HepG2 (cell line): ENCODE measurements around the gene OSCP1. TPM values are rescaled to one million over a fixed set of nuclear protein-coding genes. Genes with fewer than 3 reads are reported as not detected.

Experiments
- ATAC-seq: fragments of 200-7000 bp; cut with Tn5 transposase; 3 replicates; pipeline ENCODE4 v1.9.1; 2020; ENCODE audit warnings: mild to moderate bottlenecking, moderate library complexity
- BruUV-seq: library from RNA; stranded (reverse); fragments of 400-500 nt; replicated peaks from 2 replicates; lab custom pipeline; 2021; lab: Mats Ljungman, UMichigan
- CTCF ChIA-PET: fragments of 300-600 bp; formaldehyde crosslinking; extraction: SDS; loops from one replicate; lab custom pipeline; 2021; ENCODE audit warnings: low total read pairs, inconsistent platforms, low intra/inter-chr PET ratio; lab: Yijun Ruan, JAX
- POLR2A ChIA-PET: fragments of 350-600 bp; sonication (Branson Sonifier 250); formaldehyde crosslinking; loops from one replicate; lab custom pipeline; 2020; ENCODE audit warnings: antibody characterized with exemption, inconsistent platforms; lab: Yijun Ruan, JAX
- DNase-seq: peaks from one replicate; pipeline ENCODE4 v3.0.0-alpha.2; 2015; ENCODE audit warnings: low spot score
- FAIRE-seq: peaks from 3 replicates; lab custom pipeline; 2011; peaks lifted over from hg19 to GRCh38; lab: Jason Lieb, UNC
- H2AFZ ChIP-seq: one replicate; pipeline ENCODE4 v1.6.1; 2011; ENCODE audit warnings: low read length, inconsistent platforms
- H3K27ac ChIP-seq: fragments of 300-600 bp; 3 replicates; pipeline ENCODE4 v1.8.0; 2011; ENCODE audit warnings: mixed run types, mild to moderate bottlenecking, mixed read lengths, low read length, inconsistent platforms; ENCODE audit not compliant: insufficient read depth; ENCODE audit errors: extremely low read length
- H3K27me3 ChIP-seq, 2 experiments: fragments of 200-600 bp in 1 of 2; 2 replicates in 1 of 2; 3 replicates in 1 of 2; pipeline versions ENCODE4 v1.6.0 to v1.8.0; 2011; ENCODE audit warnings: low read length in 2 of 2, mild to moderate bottlenecking in 2 of 2, moderate library complexity in 2 of 2, inconsistent platforms in 1 of 2; ENCODE audit not compliant: insufficient read depth in 2 of 2, control insufficient read depth in 1 of 2
- H3K36me3 ChIP-seq, 2 experiments: fragments of 200-600 bp in 1 of 2; replicated peaks in 1 of 2; 2 replicates in 1 of 2; 3 replicates in 1 of 2; pipeline versions ENCODE4 v1.5.1 to v1.8.0; 2011; ENCODE audit warnings: low read length in 2 of 2, inconsistent platforms in 1 of 2; ENCODE audit not compliant: insufficient read depth in 2 of 2, control insufficient read depth in 1 of 2
- H3K4me1 ChIP-seq: 2 replicates; pipeline ENCODE4 v1.5.1; 2012; ENCODE audit warnings: low read length, inconsistent platforms; ENCODE audit not compliant: insufficient read depth
- H3K4me2 ChIP-seq: 2 replicates; pipeline ENCODE4 v1.6.0; 2011; ENCODE audit warnings: low read depth, low read length, inconsistent platforms
- H3K4me3 ChIP-seq, 3 experiments: fragments of 200-600 bp in 1 of 3; sonication (generic), shearing (Covaris generic) in 1 of 3; replicated peaks in 1 of 3; 2 replicates each; pipeline ENCODE4 v1.5.1; 2011 to 2016; ENCODE audit warnings: low read length in 3 of 3, inconsistent platforms in 2 of 3, low read depth in 2 of 3, mild to moderate bottlenecking in 2 of 3, control low read depth in 1 of 3, mixed read lengths in 1 of 3; ENCODE audit not compliant: insufficient read depth in 1 of 3
- H3K79me2 ChIP-seq: one replicate; pipeline ENCODE4 v1.6.1; 2011; ENCODE audit warnings: low read length, inconsistent platforms; ENCODE audit not compliant: insufficient read depth
- H3K9ac ChIP-seq: 2 replicates; pipeline ENCODE4 v1.6.0; 2011; ENCODE audit warnings: mild to moderate bottlenecking, low read depth, low read length, inconsistent platforms; ENCODE audit not compliant: insufficient read depth
- H3K9me3 ChIP-seq: 2 replicates; pipeline ENCODE4 v1.5.1; 2012; ENCODE audit warnings: mild to moderate bottlenecking, low read length
- H4K20me1 ChIP-seq: 2 replicates; pipeline ENCODE4 v1.6.0; 2011; ENCODE audit warnings: inconsistent platforms, mild to moderate bottlenecking, low read length, moderate library complexity; ENCODE audit not compliant: insufficient read depth
- ELF3 ChIP-seq: IDR thresholded peaks from 2 replicates; pipeline ENCODE4 v1.6.1; 2016; ENCODE audit warnings: missing genetic modification reagents, missing compliant biosample characterization
- MBD4 ChIP-seq: IDR thresholded peaks from 2 replicates; pipeline ENCODE4 v1.6.1; 2012; ENCODE audit warnings: low read length, inconsistent platforms, borderline replicate concordance
- TFDP1 ChIP-seq: IDR thresholded peaks from 2 replicates; pipeline ENCODE4 v1.6.1; 2016; ENCODE audit warnings: missing compliant biosample characterization, missing genetic modification reagents, borderline replicate concordance
- ZBTB25 ChIP-seq: IDR thresholded peaks from 2 replicates; pipeline ENCODE4 v1.6.1; 2018; ENCODE audit warnings: missing genetic modification reagents
- ZNF180 ChIP-seq: sonication (generic); formaldehyde crosslinking; IDR thresholded peaks from 2 replicates; pipeline ENCODE4 v1.4.0; 2020; ENCODE audit warnings: low read depth, missing genetic modification reagents, borderline replicate concordance
- ZNF205 ChIP-seq: IDR thresholded peaks from 2 replicates; pipeline ENCODE4 v1.6.1; 2018; ENCODE audit warnings: missing biosample characterization, missing genetic modification reagents
- WGBS: methylation state at CpG from one replicate; pipeline ENCODE4 v1.1.6; 2017; ENCODE audit warnings: low lambda C conversion rate; 5-methylcytosine and 5-hydroxymethylcytosine counted together
- in situ Hi-C: cut with HindIII; loops from 2 replicates; pipeline ENCODE4 v1.10.0; 2017; ENCODE audit warnings: low pct_unique_long_range_greater_than_20kb; ENCODE audit not compliant: extremely low pct_ligation_motif_present
- intact Hi-C: fragments of 100-400 bp; cut with micrococcal nuclease; formaldehyde crosslinking; loops from one replicate; pipeline ENCODE4 v1.10.0; 2022; ENCODE audit not compliant: unreplicated experiment
- polyA plus RNA-seq, 8 experiments: library from polyadenylated mRNA; depleted of rRNA in 3 of 8; stranded (reverse) in 7 of 8; unstranded in 1 of 8; fragments of >200 nt; fragmentation: Illumina TruSeq in 4 of 8; extraction: Trizol in 4 of 8; gene quantifications; 2 replicates each; pipeline versions ENCODE4 v1.2.1 to v1.2.3, GENCODE V29; 2011 to 2016; ENCODE audit warnings: low read depth in 4 of 8, missing spikeins in 1 of 8, mixed read lengths in 1 of 8; ENCODE audit not compliant: insufficient read depth in 1 of 8
- total RNA-seq, 5 experiments: library from RNA; depleted of rRNA; stranded (reverse); fragments of >200 nt; fragmentation: Illumina TruSeq; extraction: Trizol; gene quantifications; 2 replicates each; pipeline ENCODE4 v1.2.3, GENCODE V29; 2016; ENCODE audit warnings: low read depth in 1 of 5
- TF ChIP-seq, protein P1 (sequence below): sonication (generic); formaldehyde crosslinking; IDR thresholded peaks from 2 replicates; pipeline ENCODE4 v1.8.1; 2023; ENCODE audit warnings: mild to moderate bottlenecking, inconsistent platforms, moderate library complexity, missing genetic modification reagents, borderline replicate concordance

The OSCP1 gene
- total and polyA plus RNA-seq, 2 of the 13 experiments (the other 11 are each of a cell fraction or from before 2014, with no cell fraction given), result 0.60 to 0.84 TPM

DNA sequence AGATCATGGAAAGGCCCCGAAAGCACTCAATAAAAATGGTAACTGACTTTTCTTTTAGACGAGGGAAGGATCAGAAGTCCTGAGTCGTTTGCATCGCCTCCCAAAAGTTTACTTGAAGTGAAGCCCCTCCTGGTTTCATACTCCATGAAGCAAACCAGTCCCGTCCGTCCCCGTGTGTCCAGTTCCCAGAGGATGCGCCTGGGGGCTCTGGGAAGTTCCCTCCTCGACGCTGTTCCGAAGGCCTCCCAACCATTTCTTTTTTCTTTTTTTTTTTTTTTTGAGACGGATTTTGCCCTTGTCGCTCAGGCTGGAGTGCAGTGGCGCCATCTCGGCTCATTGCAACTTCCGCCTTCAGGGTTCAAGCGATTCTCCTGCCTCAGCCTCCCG, 661 bp upstream of the OSCP1 start:
- no peak for ATAC-seq

More for the DNA sequence above, 661 bp upstream of the OSCP1 start:
- in situ Hi-C loops (no loop called here), intact Hi-C loops (no loop called here)
- no peaks in the 10 kb centered on the region for H4K20me1 ChIP-seq
- H3K4me1 ChIP-seq, result 0 out of 2 replicates have a peak, but pooled peaks cover 7% of the 10 kb centered on the region
- no peaks in the 10 kb centered on the region for H3K27me3 ChIP-seq
- peak overlapping the region; percentile 67 for H3K27ac ChIP-seq
- no peak for DNase-seq
- peak overlapping the region; percentile 40 to 63 (median 41); a peak in 3 of 6 replicates for H3K4me3 ChIP-seq
- peak overlapping the region; percentile 70 for H3K4me2 ChIP-seq
- 90% methylated on average over 18 of the region's 18 CpGs for whole genome bisulfite sequencing
- no peaks in the 10 kb centered on the region for H3K79me2 ChIP-seq
- H3K9me3 ChIP-seq, result no peaks in the 10 kb centered on the region
- peak overlapping the region; percentile 36 for H2AFZ ChIP-seq
- ChIA-PET POLR2A (interaction anchor here (0.8 to 2.9 kb wide), 7 partner anchors 9 to 50 kb away, joined by 3 to 27 read pairs (median 6); partner anchors contain the start of gene MRPS15), CTCF (no interaction called here)
- no peak for TF ChIP-seq ZNF205 (CRISPR knock-in tag)
- TF ChIP-seq ZNF180 (CRISPR knock-in tag), result no peak
- TF ChIP-seq, protein P1, sequence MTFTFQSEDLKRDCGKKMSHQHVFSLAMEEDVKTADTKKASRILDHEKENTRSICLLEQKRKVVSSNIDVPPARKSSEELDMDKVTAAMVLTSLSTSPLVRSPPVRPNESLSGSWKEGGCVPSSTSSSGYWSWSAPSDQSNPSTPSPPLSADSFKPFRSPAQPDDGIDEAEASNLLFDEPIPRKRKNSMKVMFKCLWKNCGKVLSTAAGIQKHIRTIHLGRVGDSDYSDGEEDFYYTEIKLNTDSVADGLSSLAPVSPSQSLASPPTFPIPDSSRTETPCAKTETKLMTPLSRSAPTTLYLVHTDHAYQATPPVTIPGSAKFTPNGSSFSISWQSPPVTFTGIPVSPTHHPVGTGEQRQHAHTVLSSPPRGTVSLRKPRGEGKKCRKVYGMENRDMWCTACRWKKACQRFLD (CRISPR knock-in tag), result 0 out of 2 replicates have a peak, but pooled peaks have one; percentile 0
- no peak for TF ChIP-seq TFDP1 (CRISPR knock-in tag)
- TF ChIP-seq ZBTB25 (CRISPR knock-in tag), result no peak
- TF ChIP-seq MBD4, result no peak
- TF ChIP-seq ELF3 (CRISPR knock-in tag), result no peak
- TSS peak; percentile 74 for BruUV-seq
- FAIRE-seq, result no peak
- H3K9ac ChIP-seq, result peak overlapping the region; percentile 64; the same call in 1 of the 2 replicates
- H3K36me3 ChIP-seq, result peaks cover 2 to 18% of the 10 kb centered on the region in 2 experiments; a peak in 4 of 5 replicates
